Chondrocyte (in vitro differentiated cells): ENCODE results near the gene SLC16A13. TPM values are rescaled to one million over a fixed set of nuclear protein-coding genes. Genes with fewer than 3 reads are reported as not detected.
A peak's percentile ranks its signal among the peaks of the same experiment; 100 is the strongest.

Experiments
- DNase-seq: peaks from one replicate; pipeline ENCODE4 v3.0.0; 2021; ENCODE audit warnings: mixed read lengths, low spot score
- H3K27ac Mint-ChIP-seq: one replicate; pipeline ENCODE4 v1.8.0; 2021; ENCODE audit warnings: mild to moderate bottlenecking, moderate library complexity, mixed read lengths; ENCODE audit not compliant: unreplicated experiment
- H3K27me3 Mint-ChIP-seq: 2 replicates; pipeline ENCODE4 v1.8.0; 2021; ENCODE audit warnings: low read depth, mixed read lengths
- H3K36me3 Mint-ChIP-seq: 2 replicates; pipeline ENCODE4 v1.8.0; 2021; ENCODE audit warnings: low read depth, mixed read lengths
- H3K4me1 Mint-ChIP-seq: 2 replicates; pipeline ENCODE4 v1.8.0; 2021; ENCODE audit warnings: low read depth, mild to moderate bottlenecking, mixed read lengths
- H3K4me3 Mint-ChIP-seq: one replicate; pipeline ENCODE4 v1.8.0; 2021; ENCODE audit warnings: mild to moderate bottlenecking, moderate library complexity, mixed read lengths; ENCODE audit not compliant: unreplicated experiment
- H3K9me3 Mint-ChIP-seq: 2 replicates; pipeline ENCODE4 v1.8.0; 2021; ENCODE audit warnings: low read depth, mixed read lengths
- CTCF ChIP-seq: fragments of 200-600 bp; sonication (generic); IDR thresholded peaks from 2 replicates; pipeline ENCODE4 v1.5.0; 2021; ENCODE audit warnings: antibody characterized with exemption, mild to moderate bottlenecking, moderate library complexity
- total RNA-seq: library from RNA; stranded (reverse); gene quantifications from 3 replicates; pipeline ENCODE4 v1.2.1, GENCODE V29; 2021

Gene SLC16A13
- total RNA-seq, 1 donor from 2014 or later = 4.8 TPM

GRCh38 chr17:7001318-7001961, 34.4 kb upstream of the SLC16A13 start:
- DNase-seq = no peak
- Mint-ChIP-seq H3K4me3 (no peak overlapping the region), H3K9me3 (no peaks in the 10 kb centered on the region), H3K36me3 (peaks cover 32% of the 10 kb centered on the region), H3K27ac (no peak overlapping the region), H3K27me3 (no peaks in the 10 kb centered on the region), H3K4me1 (no peaks in the 10 kb centered on the region)
- peak; percentile 75 for TF ChIP-seq CTCF

- no peak for TF ChIP-seq CTCF
- H3K4me1 Mint-ChIP-seq = no peaks in the 10 kb centered on the region
- no peak overlapping the region for H3K27ac Mint-ChIP-seq
- no peaks in the 10 kb centered on the region for H3K9me3 Mint-ChIP-seq
- peaks cover 27% of the 10 kb centered on the region for H3K36me3 Mint-ChIP-seq
- H3K4me3 Mint-ChIP-seq = no peak overlapping the region
- H3K27me3 Mint-ChIP-seq = no peaks in the 10 kb centered on the region
- no peak for DNase-seq
Observed at GRCh38 chr17:7002288-7003047, 33.3 kb upstream of the SLC16A13 start.

GRCh38 chr17:7003745-7004144, 32.1 kb upstream of the SLC16A13 start:
- peaks cover 18% of the 10 kb centered on the region for H3K36me3 Mint-ChIP-seq
- no peak overlapping the region for H3K27ac Mint-ChIP-seq
- TF ChIP-seq CTCF = no peak
- H3K4me3 Mint-ChIP-seq = no peak overlapping the region
- H3K9me3 Mint-ChIP-seq = no peaks in the 10 kb centered on the region
- no peaks in the 10 kb centered on the region for H3K27me3 Mint-ChIP-seq
- DNase-seq = no peak
- H3K4me1 Mint-ChIP-seq = no peaks in the 10 kb centered on the region

- Mint-ChIP-seq H3K27ac (no peak overlapping the region), H3K36me3 (peaks cover 14% of the 10 kb centered on the region), H3K4me1 (peaks cover 8% of the 10 kb centered on the region), H3K4me3 (no peak overlapping the region), H3K9me3 (no peaks in the 10 kb centered on the region), H3K27me3 (no peaks in the 10 kb centered on the region)
- DNase-seq = no peak
- TF ChIP-seq CTCF = peak; percentile 89
Observed at GRCh38 chr17:7004398-7005253, 31.2 kb upstream of the SLC16A13 start.

GRCh38 chr17:7005716-7006115, 30.1 kb upstream of the SLC16A13 start:
- Mint-ChIP-seq H3K4me1 (peaks cover 19% of the 10 kb centered on the region), H3K27me3 (no peaks in the 10 kb centered on the region), H3K36me3 (peaks cover 8% of the 10 kb centered on the region), H3K9me3 (no peaks in the 10 kb centered on the region), H3K27ac (no peak overlapping the region), H3K4me3 (no peak overlapping the region)
- no peak for DNase-seq
- TF ChIP-seq CTCF = no peak
